ENCODE measurements around the gene STARD9. TPM values are rescaled to one million over a fixed set of nuclear protein-coding genes. Genes with fewer than 3 reads are reported as not detected.

STARD9 gene
- total and polyA plus RNA-seq, 10 of the 15 experiments (the other 5 are each of a cell fraction or from before 2014, with no cell fraction given), result 0.58 to 11.5 (median 6.1) TPM

DNA sequence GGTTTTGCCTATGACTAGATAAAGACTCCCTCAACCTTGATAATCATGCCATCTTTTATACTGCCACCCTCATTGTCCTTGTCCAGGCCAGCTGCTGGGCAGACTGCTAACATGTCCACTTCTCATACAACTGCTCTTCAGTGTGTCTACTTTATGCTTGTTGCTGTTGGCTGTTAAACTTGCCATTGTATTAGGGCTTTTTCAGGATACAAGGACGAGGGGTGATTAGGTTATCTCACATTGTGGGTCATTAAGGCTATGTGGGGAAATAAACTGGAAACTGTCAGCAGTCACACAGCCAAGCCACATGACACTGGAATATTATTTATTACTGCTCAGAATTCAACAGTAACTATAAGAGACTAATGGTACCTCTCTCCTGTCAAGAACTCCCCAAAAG is 36.1 kb downstream of the STARD9 start:
- ChIA-PET POLR2A (interaction anchor here (0.7 kb wide), 1 partner anchor 18 kb away, joined by 3 read pairs; no protein-coding TSS in a partner anchor), CTCF (interaction anchor here (1.2 to 1.7 kb wide), 2 partner anchors 12 to 20 kb away, joined by 4 to 5 read pairs; no protein-coding TSS in a partner anchor), RAD21 (ENCODE audit: unreplicated experiment) (no interaction called here), SMC1A (ENCODE audit: uncharacterized antibody, unreplicated experiment) (no interaction called here)
- H4K20me1 ChIP-seq (ENCODE audit: control insufficient read depth, insufficient read depth), result no peaks in the 10 kb centered on the region
- DNase-seq (ENCODE audit: low read depth, low spot score), result no peak
- FAIRE-seq, result no peak
- no peaks in the 10 kb centered on the region for H3K9me3 ChIP-seq (replicated peaks; ENCODE audit: control insufficient read depth, insufficient read depth, low read length)
- no peak overlapping the region for H2AFZ ChIP-seq (ENCODE audit: control insufficient read depth, low read depth, low read length)
- H3K27ac ChIP-seq (ENCODE audit: control insufficient read depth, insufficient read depth), result no peak overlapping the region
- no peak overlapping the region for H3K4me3 ChIP-seq
- in situ Hi-C loops (cut with MboI), result no loop called here
- no peaks in the 10 kb centered on the region; the same call in 1 of the 2 replicates for H3K79me2 ChIP-seq (ENCODE audit: control insufficient read depth, insufficient read depth, low read length)
- intact Hi-C loops (cut with micrococcal nuclease; ENCODE audit: unreplicated experiment), result no loop called here
- no peaks in the 10 kb centered on the region for H3K36me3 ChIP-seq (ENCODE audit: control insufficient read depth in 2 of 2, insufficient read depth in 2 of 2, low read length in 1 of 2)
- ATAC-seq, result no peak
- no peak overlapping the region for H3K4me2 ChIP-seq (ENCODE audit: control insufficient read depth, insufficient read depth)
- WGBS (ENCODE audit: insufficient coverage, insufficient replicate concordance, low lambda C conversion rate, missing lambda C conversion rate), result 33% methylated on average over 1 of the region's 1 CpG
- peaks cover 17% of the 10 kb centered on the region for H3K4me1 ChIP-seq (ENCODE audit: control insufficient read depth, insufficient read depth, low read length)
- H3K9ac ChIP-seq (ENCODE audit: control insufficient read depth, insufficient read depth, low read length), result no peak overlapping the region
- H3K27me3 ChIP-seq (replicated peaks in 1 of 2; ENCODE audit: control insufficient read depth in 2 of 2, insufficient read depth in 2 of 2, low read length in 1 of 2), result no peaks in the 10 kb centered on the region
- BruUV-seq (replicated peaks), result no TSS peak
- no peak for TF ChIP-seq ZNF622 (IDR thresholded peaks at IDR 0.05)
- TF ChIP-seq PAX5 (IDR thresholded peaks at IDR 0.05; ENCODE audit: borderline replicate concordance, low read depth, low read length), result no peak
- no peak for TF ChIP-seq IKZF1 (conservative IDR thresholded peaks at IDR 0.05)
- TF ChIP-seq ZNF24 (IDR thresholded peaks at IDR 0.05), result no peak
- TF ChIP-seq, protein P1, sequence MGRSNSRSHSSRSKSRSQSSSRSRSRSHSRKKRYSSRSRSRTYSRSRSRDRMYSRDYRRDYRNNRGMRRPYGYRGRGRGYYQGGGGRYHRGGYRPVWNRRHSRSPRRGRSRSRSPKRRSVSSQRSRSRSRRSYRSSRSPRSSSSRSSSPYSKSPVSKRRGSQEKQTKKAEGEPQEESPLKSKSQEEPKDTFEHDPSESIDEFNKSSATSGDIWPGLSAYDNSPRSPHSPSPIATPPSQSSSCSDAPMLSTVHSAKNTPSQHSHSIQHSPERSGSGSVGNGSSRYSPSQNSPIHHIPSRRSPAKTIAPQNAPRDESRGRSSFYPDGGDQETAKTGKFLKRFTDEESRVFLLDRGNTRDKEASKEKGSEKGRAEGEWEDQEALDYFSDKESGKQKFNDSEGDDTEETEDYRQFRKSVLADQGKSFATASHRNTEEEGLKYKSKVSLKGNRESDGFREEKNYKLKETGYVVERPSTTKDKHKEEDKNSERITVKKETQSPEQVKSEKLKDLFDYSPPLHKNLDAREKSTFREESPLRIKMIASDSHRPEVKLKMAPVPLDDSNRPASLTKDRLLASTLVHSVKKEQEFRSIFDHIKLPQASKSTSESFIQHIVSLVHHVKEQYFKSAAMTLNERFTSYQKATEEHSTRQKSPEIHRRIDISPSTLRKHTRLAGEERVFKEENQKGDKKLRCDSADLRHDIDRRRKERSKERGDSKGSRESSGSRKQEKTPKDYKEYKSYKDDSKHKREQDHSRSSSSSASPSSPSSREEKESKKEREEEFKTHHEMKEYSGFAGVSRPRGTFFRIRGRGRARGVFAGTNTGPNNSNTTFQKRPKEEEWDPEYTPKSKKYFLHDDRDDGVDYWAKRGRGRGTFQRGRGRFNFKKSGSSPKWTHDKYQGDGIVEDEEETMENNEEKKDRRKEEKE (IDR thresholded peaks at IDR 0.05), result no peak
- no peak for TF ChIP-seq CBFB (IDR thresholded peaks at IDR 0.05; ENCODE audit: low read depth)
- TF ChIP-seq NFYA (IDR thresholded peaks at IDR 0.05; ENCODE audit: borderline replicate concordance, low read depth, low read length), result no peak
- TF ChIP-seq MTA3 (IDR thresholded peaks at IDR 0.05; ENCODE audit: borderline replicate concordance, low read length), result no peak
- TF ChIP-seq, protein P2, sequence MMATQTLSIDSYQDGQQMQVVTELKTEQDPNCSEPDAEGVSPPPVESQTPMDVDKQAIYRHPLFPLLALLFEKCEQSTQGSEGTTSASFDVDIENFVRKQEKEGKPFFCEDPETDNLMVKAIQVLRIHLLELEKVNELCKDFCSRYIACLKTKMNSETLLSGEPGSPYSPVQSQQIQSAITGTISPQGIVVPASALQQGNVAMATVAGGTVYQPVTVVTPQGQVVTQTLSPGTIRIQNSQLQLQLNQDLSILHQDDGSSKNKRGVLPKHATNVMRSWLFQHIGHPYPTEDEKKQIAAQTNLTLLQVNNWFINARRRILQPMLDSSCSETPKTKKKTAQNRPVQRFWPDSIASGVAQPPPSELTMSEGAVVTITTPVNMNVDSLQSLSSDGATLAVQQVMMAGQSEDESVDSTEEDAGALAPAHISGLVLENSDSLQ (IDR thresholded peaks at IDR 0.05), result no peak
- TF ChIP-seq, protein P3, sequence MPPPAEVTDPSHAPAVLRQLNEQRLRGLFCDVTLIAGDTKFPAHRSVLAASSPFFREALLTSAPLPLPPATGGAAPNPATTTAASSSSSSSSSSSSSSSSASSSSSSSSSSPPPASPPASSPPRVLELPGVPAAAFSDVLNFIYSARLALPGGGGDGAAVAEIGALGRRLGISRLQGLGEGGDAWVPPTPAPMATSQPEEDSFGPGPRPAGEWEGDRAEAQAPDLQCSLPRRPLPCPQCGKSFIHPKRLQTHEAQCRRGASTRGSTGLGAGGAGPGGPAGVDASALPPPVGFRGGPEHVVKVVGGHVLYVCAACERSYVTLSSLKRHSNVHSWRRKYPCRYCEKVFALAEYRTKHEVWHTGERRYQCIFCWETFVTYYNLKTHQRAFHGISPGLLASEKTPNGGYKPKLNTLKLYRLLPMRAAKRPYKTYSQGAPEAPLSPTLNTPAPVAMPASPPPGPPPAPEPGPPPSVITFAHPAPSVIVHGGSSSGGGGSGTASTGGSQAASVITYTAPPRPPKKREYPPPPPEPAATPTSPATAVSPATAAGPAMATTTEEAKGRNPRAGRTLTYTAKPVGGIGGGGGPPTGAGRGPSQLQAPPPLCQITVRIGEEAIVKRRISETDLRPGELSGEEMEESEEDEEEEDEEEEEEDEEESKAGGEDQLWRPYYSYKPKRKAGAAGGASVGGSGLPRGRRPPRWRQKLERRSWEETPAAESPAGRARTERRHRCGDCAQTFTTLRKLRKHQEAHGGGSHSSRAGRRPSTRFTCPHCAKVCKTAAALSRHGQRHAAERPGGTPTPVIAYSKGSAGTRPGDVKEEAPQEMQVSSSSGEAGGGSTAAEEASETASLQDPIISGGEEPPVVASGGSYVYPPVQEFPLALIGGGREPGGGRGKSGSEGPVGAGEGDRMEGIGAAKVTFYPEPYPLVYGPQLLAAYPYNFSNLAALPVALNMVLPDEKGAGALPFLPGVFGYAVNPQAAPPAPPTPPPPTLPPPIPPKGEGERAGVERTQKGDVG (CRISPR knock-in tag; IDR thresholded peaks at IDR 0.05), result no peak
- TF ChIP-seq EED (IDR thresholded peaks at IDR 0.05; ENCODE audit: low read depth), result no peak
- no peak for TF ChIP-seq JUNB (IDR thresholded peaks at IDR 0.05)
- no peak for TF ChIP-seq ETV6 (conservative IDR thresholded peaks at IDR 0.05 in 1 of 2, IDR thresholded peaks at IDR 0.05 in 1 of 2; ENCODE audit: borderline replicate concordance in 1 of 2, low read depth in 1 of 2)
- TF ChIP-seq ZZZ3 (IDR thresholded peaks at IDR 0.05; ENCODE audit: control insufficient read depth, insufficient read length, low read depth), result no peak
- TF ChIP-seq NR2C2 (IDR thresholded peaks at IDR 0.05; ENCODE audit: borderline replicate concordance, control insufficient read depth, insufficient read length, low read depth), result no peak
- TF ChIP-seq, protein P4, sequence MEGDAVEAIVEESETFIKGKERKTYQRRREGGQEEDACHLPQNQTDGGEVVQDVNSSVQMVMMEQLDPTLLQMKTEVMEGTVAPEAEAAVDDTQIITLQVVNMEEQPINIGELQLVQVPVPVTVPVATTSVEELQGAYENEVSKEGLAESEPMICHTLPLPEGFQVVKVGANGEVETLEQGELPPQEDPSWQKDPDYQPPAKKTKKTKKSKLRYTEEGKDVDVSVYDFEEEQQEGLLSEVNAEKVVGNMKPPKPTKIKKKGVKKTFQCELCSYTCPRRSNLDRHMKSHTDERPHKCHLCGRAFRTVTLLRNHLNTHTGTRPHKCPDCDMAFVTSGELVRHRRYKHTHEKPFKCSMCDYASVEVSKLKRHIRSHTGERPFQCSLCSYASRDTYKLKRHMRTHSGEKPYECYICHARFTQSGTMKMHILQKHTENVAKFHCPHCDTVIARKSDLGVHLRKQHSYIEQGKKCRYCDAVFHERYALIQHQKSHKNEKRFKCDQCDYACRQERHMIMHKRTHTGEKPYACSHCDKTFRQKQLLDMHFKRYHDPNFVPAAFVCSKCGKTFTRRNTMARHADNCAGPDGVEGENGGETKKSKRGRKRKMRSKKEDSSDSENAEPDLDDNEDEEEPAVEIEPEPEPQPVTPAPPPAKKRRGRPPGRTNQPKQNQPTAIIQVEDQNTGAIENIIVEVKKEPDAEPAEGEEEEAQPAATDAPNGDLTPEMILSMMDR (IDR thresholded peaks at IDR 0.05 in 2 of 3, conservative IDR thresholded peaks at IDR 0.05 in 1 of 3; ENCODE audit: control insufficient read depth in 2 of 3, extremely low read depth in 1 of 3, insufficient read depth in 1 of 3, low read depth in 3 of 3, low read length in 3 of 3), result no peak

All from GM12878 (cell line).